ENCODE measurements around the gene CTIF. TPM values are rescaled to one million over a fixed set of nuclear protein-coding genes. Genes with fewer than 3 reads are reported as not detected.

The CTIF gene
- total RNA-seq, 2 experiments from 2014 or later = 0.06 to 0.38 TPM

DNA sequence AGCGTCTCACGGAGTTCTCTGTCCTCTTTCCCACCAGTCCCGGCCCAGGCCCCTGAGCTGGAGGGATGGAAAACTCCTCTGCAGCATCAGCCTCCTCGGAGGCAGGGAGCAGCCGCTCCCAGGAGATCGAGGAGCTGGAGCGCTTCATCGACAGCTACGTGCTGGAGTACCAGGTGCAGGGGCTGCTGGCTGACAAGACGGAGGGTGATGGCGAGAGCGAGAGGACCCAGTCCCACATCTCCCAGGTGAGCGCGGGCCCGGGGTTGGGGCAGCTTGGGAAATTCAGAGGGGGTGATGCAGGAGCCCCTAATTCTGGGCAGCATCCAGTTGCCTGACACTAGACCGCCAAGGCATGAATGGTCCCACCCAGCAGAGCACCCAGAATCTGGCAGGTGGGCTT, 80.7 kb downstream of the CTIF start:
- no peak overlapping the region for H3K27ac ChIP-seq (ENCODE audit: low read depth, low read length, poor library complexity, severe bottlenecking)
- DNase-seq (ENCODE audit: low spot score) = no peak
- ChIA-PET POLR2A (no interaction called here), CTCF (ENCODE audit: unreplicated experiment) (no interaction called here)
- intact Hi-C loops (cut with micrococcal nuclease; ENCODE audit: unreplicated experiment) = no loop called here
- no TSS peak for BruUV-seq (replicated peaks)
- H3K4me2 ChIP-seq (ENCODE audit: low read length) = no peak overlapping the region
- no peak overlapping the region for H2AFZ ChIP-seq (ENCODE audit: low read length)
- no peaks in the 10 kb centered on the region for H3K9me2 ChIP-seq (ENCODE audit: insufficient read depth, low read length)
- TF ChIP-seq EZH2phosphoT487 (IDR thresholded peaks at IDR 0.05; ENCODE audit: borderline replicate concordance, low read depth, low read length) = no peak
- TF ChIP-seq, protein P1, sequence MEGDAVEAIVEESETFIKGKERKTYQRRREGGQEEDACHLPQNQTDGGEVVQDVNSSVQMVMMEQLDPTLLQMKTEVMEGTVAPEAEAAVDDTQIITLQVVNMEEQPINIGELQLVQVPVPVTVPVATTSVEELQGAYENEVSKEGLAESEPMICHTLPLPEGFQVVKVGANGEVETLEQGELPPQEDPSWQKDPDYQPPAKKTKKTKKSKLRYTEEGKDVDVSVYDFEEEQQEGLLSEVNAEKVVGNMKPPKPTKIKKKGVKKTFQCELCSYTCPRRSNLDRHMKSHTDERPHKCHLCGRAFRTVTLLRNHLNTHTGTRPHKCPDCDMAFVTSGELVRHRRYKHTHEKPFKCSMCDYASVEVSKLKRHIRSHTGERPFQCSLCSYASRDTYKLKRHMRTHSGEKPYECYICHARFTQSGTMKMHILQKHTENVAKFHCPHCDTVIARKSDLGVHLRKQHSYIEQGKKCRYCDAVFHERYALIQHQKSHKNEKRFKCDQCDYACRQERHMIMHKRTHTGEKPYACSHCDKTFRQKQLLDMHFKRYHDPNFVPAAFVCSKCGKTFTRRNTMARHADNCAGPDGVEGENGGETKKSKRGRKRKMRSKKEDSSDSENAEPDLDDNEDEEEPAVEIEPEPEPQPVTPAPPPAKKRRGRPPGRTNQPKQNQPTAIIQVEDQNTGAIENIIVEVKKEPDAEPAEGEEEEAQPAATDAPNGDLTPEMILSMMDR (conservative IDR thresholded peaks at IDR 0.05; ENCODE audit: low read length) = no peak
- H3K36me3 ChIP-seq (ENCODE audit: insufficient read depth, low read length) = no peaks in the 10 kb centered on the region
- H3K4me3 ChIP-seq (ENCODE audit: low read depth, low read length, poor library complexity, severe bottlenecking) = no peak overlapping the region
- H3K9me3 ChIP-seq (ENCODE audit: low read length) = no peaks in the 10 kb centered on the region
- no peaks in the 10 kb centered on the region for H4K20me1 ChIP-seq (ENCODE audit: insufficient read depth, low read length)
- no peaks in the 10 kb centered on the region for H3K79me2 ChIP-seq (ENCODE audit: insufficient read depth, low read depth, low read length)
- H3K4me1 ChIP-seq (ENCODE audit: insufficient read depth, low read length, poor library complexity, severe bottlenecking) = peaks cover 42% of the 10 kb centered on the region

GRCh38 chr18:48620071-48620470, 81.2 kb downstream of the CTIF start:
- Histone ChIP-seq H3K4me2 (ENCODE audit: low read length) (no peak overlapping the region), H3K4me1 (ENCODE audit: insufficient read depth, low read length, poor library complexity, severe bottlenecking) (peaks cover 48% of the 10 kb centered on the region), H3K4me3 (ENCODE audit: low read depth, low read length, poor library complexity, severe bottlenecking) (no peak overlapping the region), H2AFZ (ENCODE audit: low read length) (no peak overlapping the region), H3K9me2 (ENCODE audit: insufficient read depth, low read length) (no peaks in the 10 kb centered on the region), H3K9me3 (ENCODE audit: low read length) (no peaks in the 10 kb centered on the region), H3K27ac (ENCODE audit: low read depth, low read length, poor library complexity, severe bottlenecking) (no peak overlapping the region), H3K79me2 (ENCODE audit: insufficient read depth, low read depth, low read length) (no peaks in the 10 kb centered on the region), H3K36me3 (ENCODE audit: insufficient read depth, low read length) (no peaks in the 10 kb centered on the region), H4K20me1 (ENCODE audit: insufficient read depth, low read length) (no peaks in the 10 kb centered on the region)
- DNase-seq (ENCODE audit: low spot score) = no peak
- BruUV-seq (replicated peaks) = no TSS peak
- ChIA-PET POLR2A (interaction anchor here (1.4 kb wide), 1 partner anchor 9 kb away, joined by 4 read pairs; no protein-coding TSS in a partner anchor), CTCF (ENCODE audit: unreplicated experiment) (no interaction called here)
- TF ChIP-seq, protein P1 (conservative IDR thresholded peaks at IDR 0.05; ENCODE audit: low read length) = no peak
- TF ChIP-seq EZH2phosphoT487 (IDR thresholded peaks at IDR 0.05; ENCODE audit: borderline replicate concordance, low read depth, low read length) = no peak
- intact Hi-C loops (cut with micrococcal nuclease; ENCODE audit: unreplicated experiment) = loop anchor here (5.0 kb wide), 1 partner anchor 47 kb away; no protein-coding TSS in a partner anchor

DNA sequence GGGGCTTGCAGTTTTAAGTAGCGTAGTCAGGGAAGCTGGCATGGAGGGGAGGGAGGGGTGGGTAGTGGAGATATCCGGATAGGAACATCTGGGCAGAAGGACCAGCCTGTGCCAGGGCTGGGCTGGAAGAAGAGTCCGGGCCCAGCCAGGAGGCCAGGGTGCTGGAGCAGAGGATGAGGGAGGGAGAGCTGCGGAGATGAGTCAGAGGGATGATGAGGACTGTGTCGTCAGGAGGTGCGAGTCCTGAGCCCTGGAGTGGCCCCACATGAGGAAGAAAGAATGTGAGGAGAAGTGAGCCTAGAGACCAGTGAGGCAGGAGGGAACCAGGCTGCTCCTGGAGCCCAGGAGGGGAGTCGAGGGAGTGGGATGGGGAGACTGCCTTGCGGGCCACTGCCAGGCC, 82.4 kb downstream of the CTIF start:
- H3K27ac ChIP-seq (ENCODE audit: low read depth, low read length, poor library complexity, severe bottlenecking) = peak overlapping the region; percentile 87
- ChIA-PET CTCF (ENCODE audit: unreplicated experiment) (no interaction called here), POLR2A (interaction anchor here (1.4 kb wide), 1 partner anchor 8 kb away, joined by 4 read pairs; no protein-coding TSS in a partner anchor)
- TF ChIP-seq EZH2phosphoT487 (IDR thresholded peaks at IDR 0.05; ENCODE audit: borderline replicate concordance, low read depth, low read length) = no peak
- TF ChIP-seq, protein P1 (conservative IDR thresholded peaks at IDR 0.05; ENCODE audit: low read length) = no peak
- no peaks in the 10 kb centered on the region for H3K79me2 ChIP-seq (ENCODE audit: insufficient read depth, low read depth, low read length)
- H3K4me2 ChIP-seq (ENCODE audit: low read length) = peak overlapping the region; percentile 80
- no peaks in the 10 kb centered on the region for H4K20me1 ChIP-seq (ENCODE audit: insufficient read depth, low read length)
- no peaks in the 10 kb centered on the region for H3K36me3 ChIP-seq (ENCODE audit: insufficient read depth, low read length)
- no peak for DNase-seq (ENCODE audit: low spot score)
- 0 out of 2 replicates have a peak overlapping the region, but pooled peaks have one; percentile 42 for H2AFZ ChIP-seq (ENCODE audit: low read length)
- no TSS peak for BruUV-seq (replicated peaks)
- H3K9me3 ChIP-seq (ENCODE audit: low read length) = no peaks in the 10 kb centered on the region
- peaks cover 48% of the 10 kb centered on the region for H3K4me1 ChIP-seq (ENCODE audit: insufficient read depth, low read length, poor library complexity, severe bottlenecking)
- intact Hi-C loops (cut with micrococcal nuclease; ENCODE audit: unreplicated experiment) = loop anchor here (5.0 kb wide), 1 partner anchor 46 kb away; no protein-coding TSS in a partner anchor
- H3K4me3 ChIP-seq (ENCODE audit: low read depth, low read length, poor library complexity, severe bottlenecking) = no peak overlapping the region
- no peaks in the 10 kb centered on the region for H3K9me2 ChIP-seq (ENCODE audit: insufficient read depth, low read length)

All from OCI-LY7 (cell line).